Astrocyte of the cerebellum (primary cell): ENCODE measurements around the gene FBN3.

ENCODE experiments used
- DNase-seq: peaks from one replicate; pipeline ENCODE4 v3.0.0-alpha.2; 2011; ENCODE audit warnings: low read depth
- H3K4me3 ChIP-seq: 2 replicates; pipeline ENCODE4 v1.5.1; 2011; ENCODE audit warnings: mild to moderate bottlenecking, low read depth, low read length, moderate library complexity
- CTCF ChIP-seq: IDR thresholded peaks from 2 replicates; pipeline ENCODE4 v1.5.1; 2012; ENCODE audit warnings: low read length, low read depth, moderate library complexity, mild to moderate bottlenecking; ENCODE audit errors: missing control alignments
- in situ Hi-C: cut with HindIII; loops from 2 replicates; pipeline ENCODE4 v1.10.0; 2017; ENCODE audit warnings: low sequenced_read_pairs

Gene FBN3

GRCh38 chr19:8075158-8076074, 74.0 kb downstream of the FBN3 start:
- in situ Hi-C loops: no loop called here
- DNase-seq: no peak
- no peak for TF ChIP-seq CTCF
- H3K4me3 ChIP-seq: no peak overlapping the region

- in situ Hi-C loops: loop anchor here (5.0 kb wide), 2 partner anchors 33 to 47 kb away; no protein-coding TSS in a partner anchor
- no peak for DNase-seq
- H3K4me3 ChIP-seq: no peak overlapping the region
- no peak for TF ChIP-seq CTCF
These were observed 74.9 kb downstream of the FBN3 start for GRCh38 chr19:8074501-8074900.

GRCh38 chr19:8071912-8072311, 77.5 kb downstream of the FBN3 start:
- TF ChIP-seq CTCF: no peak

GRCh38 chr19:8069096-8069973, 80.1 kb downstream of the FBN3 start:
- peak; percentile 42 for TF ChIP-seq CTCF
- in situ Hi-C loops: no loop called here
- no peak for DNase-seq
- no peak overlapping the region for H3K4me3 ChIP-seq

More at GRCh38 chr19:8071912-8072311, 77.5 kb downstream of the FBN3 start:
- no peak for DNase-seq
- in situ Hi-C loops: loop anchor here (5.0 kb wide), 2 partner anchors 35 to 45 kb away; no protein-coding TSS in a partner anchor
- H3K4me3 ChIP-seq: no peak overlapping the region

GRCh38 chr19:8065875-8066261, 83.5 kb downstream of the FBN3 start:
- TF ChIP-seq CTCF: no peak
- H3K4me3 ChIP-seq: no peak overlapping the region
- DNase-seq: no peak
- in situ Hi-C loops: no loop called here
